ENCODE measurements around the gene TIMM13. TPM values are rescaled to one million over a fixed set of nuclear protein-coding genes. Genes with fewer than 3 reads are reported as not detected.
"Not testable (repeated sequence)": the region's sequence is repeated elsewhere in the genome, so short reads cannot be mapped to it uniquely, and the experiment has no call there.

TIMM13 gene
- polyA plus RNA-seq, 1 donor (not counting 4 experiments of a cell fraction or from before 2014, with no cell fraction given) = 45.0 TPM

DNA sequence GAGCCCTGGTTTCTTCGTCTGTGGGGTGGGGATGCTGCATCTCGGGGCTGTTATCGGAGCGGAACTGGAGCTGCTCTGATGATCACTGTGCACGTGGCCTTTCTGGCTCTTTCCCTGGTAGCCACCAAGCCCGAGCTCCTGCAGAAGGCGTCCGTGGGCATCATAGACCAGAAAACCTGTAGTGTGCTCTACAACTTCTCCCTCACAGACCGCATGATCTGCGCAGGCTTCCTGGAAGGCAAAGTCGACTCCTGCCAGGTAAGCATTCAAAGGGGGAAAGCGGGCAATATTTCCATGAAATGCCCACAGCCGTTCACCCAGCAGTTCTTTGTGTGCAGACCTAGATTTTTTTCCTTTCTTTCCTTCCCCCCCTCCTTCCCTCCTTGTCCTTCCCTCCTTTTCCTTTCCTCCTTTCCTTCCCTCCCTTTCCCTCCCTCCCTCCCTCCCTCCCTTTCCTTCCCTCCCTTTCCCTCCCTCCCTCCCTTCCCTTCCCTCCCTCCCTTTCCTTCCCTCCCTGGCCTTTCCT is 9.4 kb downstream of the TIMM13 start:
- no peaks in the 10 kb centered on the region for H3K9me3 ChIP-seq (ENCODE audit: control insufficient read depth, low read depth, low read length)
- no peaks in the 10 kb centered on the region for H3K27me3 ChIP-seq (ENCODE audit: control insufficient read depth, extremely low read depth, insufficient read depth, low read length)
- FAIRE-seq (no peak), DNase-seq (ENCODE audit: low read depth, low spot score) (no peak)
- H3K79me2 ChIP-seq (ENCODE audit: control insufficient read depth, insufficient read depth, low read length) = peaks cover 4% of the 10 kb centered on the region
- no peak overlapping the region for H3K27ac ChIP-seq (ENCODE audit: control insufficient read depth, insufficient read depth, low read length)
- H3K9ac ChIP-seq (ENCODE audit: control insufficient read depth, extremely low read depth, insufficient read depth, low read length) = no peak overlapping the region
- peaks cover 9 to 21% of the 10 kb centered on the region in 2 experiments for H3K36me3 ChIP-seq (ENCODE audit: control insufficient read depth in 2 of 2, extremely low read depth in 1 of 2, insufficient read depth in 2 of 2, low read length in 2 of 2)
- no peak overlapping the region for H3K4me3 ChIP-seq (ENCODE audit: control insufficient read depth in 2 of 3, extremely low read depth in 1 of 3, insufficient read depth in 2 of 3, low read depth in 1 of 3, low read length in 3 of 3)
- TF ChIP-seq, protein P1, sequence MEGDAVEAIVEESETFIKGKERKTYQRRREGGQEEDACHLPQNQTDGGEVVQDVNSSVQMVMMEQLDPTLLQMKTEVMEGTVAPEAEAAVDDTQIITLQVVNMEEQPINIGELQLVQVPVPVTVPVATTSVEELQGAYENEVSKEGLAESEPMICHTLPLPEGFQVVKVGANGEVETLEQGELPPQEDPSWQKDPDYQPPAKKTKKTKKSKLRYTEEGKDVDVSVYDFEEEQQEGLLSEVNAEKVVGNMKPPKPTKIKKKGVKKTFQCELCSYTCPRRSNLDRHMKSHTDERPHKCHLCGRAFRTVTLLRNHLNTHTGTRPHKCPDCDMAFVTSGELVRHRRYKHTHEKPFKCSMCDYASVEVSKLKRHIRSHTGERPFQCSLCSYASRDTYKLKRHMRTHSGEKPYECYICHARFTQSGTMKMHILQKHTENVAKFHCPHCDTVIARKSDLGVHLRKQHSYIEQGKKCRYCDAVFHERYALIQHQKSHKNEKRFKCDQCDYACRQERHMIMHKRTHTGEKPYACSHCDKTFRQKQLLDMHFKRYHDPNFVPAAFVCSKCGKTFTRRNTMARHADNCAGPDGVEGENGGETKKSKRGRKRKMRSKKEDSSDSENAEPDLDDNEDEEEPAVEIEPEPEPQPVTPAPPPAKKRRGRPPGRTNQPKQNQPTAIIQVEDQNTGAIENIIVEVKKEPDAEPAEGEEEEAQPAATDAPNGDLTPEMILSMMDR (optimal IDR thresholded peaks at IDR 0.05 in 1 of 3, IDR thresholded peaks at IDR 0.05 in 1 of 3, conservative IDR thresholded peaks at IDR 0.05 in 1 of 3; ENCODE audit: extremely low read depth in 1 of 3, insufficient read depth in 2 of 3, low read length in 3 of 3) = no peak
- TF ChIP-seq EZH2 (IDR thresholded peaks at IDR 0.05; ENCODE audit: low read length) = no peak
- H3K4me1 ChIP-seq (ENCODE audit: control insufficient read depth, extremely low read depth, insufficient read depth, low read length) = no peaks in the 10 kb centered on the region
- H3K4me2 ChIP-seq (ENCODE audit: control insufficient read depth, extremely low read depth, insufficient read depth, low read depth, low read length) = no peak overlapping the region
- no peaks in the 10 kb centered on the region for H3K9me1 ChIP-seq (ENCODE audit: control insufficient read depth, extremely low read depth, insufficient read depth, low read length)
- no peaks in the 10 kb centered on the region for H4K20me1 ChIP-seq (ENCODE audit: control insufficient read depth, extremely low read depth, insufficient read depth, low read length)
- no peak overlapping the region for H2AFZ ChIP-seq (ENCODE audit: control insufficient read depth, low read length)
- dilution Hi-C loops (cut with MboI; ENCODE audit: extremely low pct_ligation_motif_present, low sequenced_read_pairs) = no loop called here

DNA sequence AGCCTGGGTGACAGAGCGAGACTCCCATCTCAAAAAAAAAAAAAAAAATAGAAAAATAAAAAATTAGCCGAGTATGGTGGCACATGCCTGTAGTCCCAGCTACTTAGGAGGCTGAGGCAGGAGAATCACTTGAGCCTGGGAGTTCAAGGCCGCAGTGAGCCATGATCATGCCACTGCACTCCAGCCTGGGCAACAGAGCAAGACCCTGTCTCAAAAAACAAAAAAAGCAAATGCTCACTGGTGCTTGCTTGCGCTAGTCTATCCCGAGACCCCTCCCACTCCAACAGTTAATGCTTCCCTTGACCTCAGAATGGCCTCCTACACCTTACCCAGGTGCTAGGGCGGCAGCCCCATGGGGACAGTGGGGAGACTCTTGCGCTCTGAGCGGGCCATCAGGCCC is 9.9 kb downstream of the TIMM13 start:
- H3K4me3 ChIP-seq (ENCODE audit: control insufficient read depth in 2 of 3, extremely low read depth in 1 of 3, insufficient read depth in 2 of 3, low read depth in 1 of 3, low read length in 3 of 3); DNase-seq (ENCODE audit: low read depth, low spot score); H2AFZ ChIP-seq (ENCODE audit: control insufficient read depth, low read length); H3K27me3 ChIP-seq (ENCODE audit: control insufficient read depth, extremely low read depth, insufficient read depth, low read length); H3K9me1 ChIP-seq (ENCODE audit: control insufficient read depth, extremely low read depth, insufficient read depth, low read length); H3K9me3 ChIP-seq (ENCODE audit: control insufficient read depth, low read depth, low read length); H3K79me2 ChIP-seq (ENCODE audit: control insufficient read depth, insufficient read depth, low read length); H3K4me2 ChIP-seq (ENCODE audit: control insufficient read depth, extremely low read depth, insufficient read depth, low read depth, low read length); dilution Hi-C loops (cut with MboI; ENCODE audit: extremely low pct_ligation_motif_present, low sequenced_read_pairs); H3K27ac ChIP-seq (ENCODE audit: control insufficient read depth, insufficient read depth, low read length); H4K20me1 ChIP-seq (ENCODE audit: control insufficient read depth, extremely low read depth, insufficient read depth, low read length); H3K9ac ChIP-seq (ENCODE audit: control insufficient read depth, extremely low read depth, insufficient read depth, low read length); H3K4me1 ChIP-seq (ENCODE audit: control insufficient read depth, extremely low read depth, insufficient read depth, low read length); FAIRE-seq: not testable (repeated sequence)
- peaks cover 9 to 21% of the 10 kb centered on the region in 2 experiments for H3K36me3 ChIP-seq (ENCODE audit: control insufficient read depth in 2 of 2, extremely low read depth in 1 of 2, insufficient read depth in 2 of 2, low read length in 2 of 2)
